CD14-positive monocyte (primary cell): ENCODE data around the gene RPS19BP1. TPM values are rescaled to one million over a fixed set of nuclear protein-coding genes. Genes with fewer than 3 reads are reported as not detected.
A peak's percentile ranks its signal among the peaks of the same experiment; 100 is the strongest.

Source experiments
- DNase-seq, 3 donors: peaks; one replicate each; pipeline ENCODE4 v3.0.0-alpha.2; 2011 to 2022
- H2AFZ ChIP-seq: 2 replicates; pipeline ENCODE4 v1.6.0; 2012; ENCODE audit warnings: mild to moderate bottlenecking, low read depth, low read length, inconsistent platforms; ENCODE audit not compliant: insufficient read depth, poor library complexity, severe bottlenecking
- H3K27ac ChIP-seq, 2 donors: 1 replicate in 1 of 2; 2 replicates in 1 of 2; pipeline ENCODE4 v1.5.1; 2012 to 2013; ENCODE audit warnings: low read length in 2 of 2, control low read depth in 1 of 2, inconsistent platforms in 1 of 2, low read depth in 1 of 2, mild to moderate bottlenecking in 1 of 2
- H3K27me3 ChIP-seq, 2 donors: one replicate each; pipeline versions ENCODE4 v1.6.0 to v1.6.1; 2011 to 2013; ENCODE audit warnings: low read length in 2 of 2; ENCODE audit not compliant: control insufficient read depth in 2 of 2, insufficient read depth in 2 of 2
- H3K36me3 ChIP-seq, 2 donors: replicated peaks in 1 of 2; 1 replicate in 1 of 2; 2 replicates in 1 of 2; pipeline versions ENCODE4 v1.5.1 to v1.6.1; 2012 to 2013; ENCODE audit warnings: low read length in 2 of 2, control low read depth in 1 of 2, inconsistent platforms in 1 of 2, mild to moderate bottlenecking in 1 of 2; ENCODE audit not compliant: insufficient read depth in 2 of 2, control insufficient read depth in 1 of 2
- H3K4me1 ChIP-seq, 2 donors: 1 replicate in 1 of 2; 2 replicates in 1 of 2; pipeline versions ENCODE4 v1.5.1 to v1.6.1; 2012 to 2013; ENCODE audit warnings: low read length in 2 of 2, control low read depth in 1 of 2, inconsistent platforms in 1 of 2, mild to moderate bottlenecking in 1 of 2, moderate library complexity in 1 of 2; ENCODE audit not compliant: insufficient read depth in 2 of 2, control insufficient read depth in 1 of 2
- H3K4me2 ChIP-seq: replicated peaks from 2 replicates; pipeline ENCODE3; 2012; ENCODE audit warnings: low read length, moderate library complexity, mild to moderate bottlenecking; ENCODE audit not compliant: poor library complexity, severe bottlenecking; ENCODE audit errors: extremely low read depth
- H3K4me3 ChIP-seq, 3 experiments: fragments of 200-600 bp in 1 of 3; sonication (generic) in 1 of 3; replicated peaks in 1 of 3; 1 replicate in 2 of 3; 2 replicates in 1 of 3; pipeline ENCODE4 v1.5.1; 2011 to 2013; ENCODE audit warnings: low read length in 3 of 3, mild to moderate bottlenecking in 3 of 3, control low read depth in 2 of 3, low read depth in 2 of 3, inconsistent platforms in 1 of 3, moderate library complexity in 1 of 3
- H3K79me2 ChIP-seq: 2 replicates; pipeline ENCODE4 v1.6.0; 2012; ENCODE audit warnings: mild to moderate bottlenecking, control low read depth, inconsistent platforms, low read length, moderate library complexity; ENCODE audit not compliant: insufficient read depth
- H3K9ac ChIP-seq: 2 replicates; pipeline ENCODE4 v1.6.0; 2017; ENCODE audit warnings: low read length, mild to moderate bottlenecking; ENCODE audit not compliant: insufficient read depth, poor library complexity, severe bottlenecking
- H3K9me3 ChIP-seq, 2 donors: replicated peaks in 1 of 2; 1 replicate in 1 of 2; 2 replicates in 1 of 2; pipeline versions ENCODE4 v1.5.1 to v1.6.1; 2012 to 2013; ENCODE audit warnings: low read length in 2 of 2, control low read depth in 1 of 2; ENCODE audit not compliant: control insufficient read depth in 1 of 2, insufficient read depth in 1 of 2
- H4K20me1 ChIP-seq: 2 replicates; pipeline ENCODE4 v1.6.0; 2012; ENCODE audit warnings: mild to moderate bottlenecking, low read length, control low read depth, moderate library complexity; ENCODE audit not compliant: insufficient read depth
- H3K27ac Mint-ChIP-seq, 7 donors: one replicate each; pipeline ENCODE4 v1.8.0; 2020; ENCODE audit warnings: mild to moderate bottlenecking in 7 of 7, mixed read lengths in 7 of 7, moderate library complexity in 6 of 7, inconsistent platforms in 2 of 7
- H3K27me3 Mint-ChIP-seq, 3 donors: one replicate each; pipeline ENCODE4 v1.8.0; 2021 to 2022; ENCODE audit warnings: low read depth in 3 of 3, mild to moderate bottlenecking in 3 of 3, mixed read lengths in 3 of 3, moderate library complexity in 3 of 3, inconsistent platforms in 1 of 3
- H3K36me3 Mint-ChIP-seq, 2 donors: one replicate each; pipeline ENCODE4 v1.8.0; 2020; ENCODE audit warnings: mixed read lengths in 2 of 2, inconsistent platforms in 1 of 2, mild to moderate bottlenecking in 1 of 2
- H3K4me1 Mint-ChIP-seq: one replicate; pipeline ENCODE4 v1.8.0; 2020; ENCODE audit warnings: mild to moderate bottlenecking, mixed read lengths
- H3K4me3 Mint-ChIP-seq, 2 donors: one replicate each; pipeline ENCODE4 v1.8.0; 2020; ENCODE audit warnings: mild to moderate bottlenecking in 2 of 2, mixed read lengths in 2 of 2, moderate library complexity in 1 of 2
- H3K9me3 Mint-ChIP-seq, 7 donors: one replicate each; pipeline ENCODE4 v1.8.0; 2020 to 2022; ENCODE audit warnings: mixed read lengths in 7 of 7, mild to moderate bottlenecking in 6 of 7, moderate library complexity in 6 of 7, inconsistent platforms in 2 of 7
- WGBS: methylation state at CpG from one replicate; pipeline ENCODE4 v1.1.5; 2013; ENCODE audit warnings: missing lambda C conversion rate; ENCODE audit not compliant: insufficient coverage; 5-methylcytosine and 5-hydroxymethylcytosine counted together
- intact Hi-C, 2 donors: fragments of 100-400 bp; cut with micrococcal nuclease; formaldehyde crosslinking; loops; one replicate each; pipeline versions ENCODE4 v1.15.0 to v1.15.1; 2023
- polyA plus RNA-seq, 3 donors: library from polyadenylated mRNA; depleted of rRNA in 1 of 3; unstranded in 2 of 3; stranded (reverse) in 1 of 3; fragments of 300-500 nt in 2 of 3; fragments of >200 nt in 1 of 3; fragmentation: Illumina TruSeq in 2 of 3; gene quantifications; 1 replicate in 2 of 3; 2 replicates in 1 of 3; pipeline ENCODE4 v1.2.3, GENCODE V29; 2012 to 2021
- TF ChIP-seq, protein P1 (sequence below): fragments of 200-600 bp; IDR thresholded peaks from one replicate; pipeline ENCODE4 v1.8.0; 2022; ENCODE audit warnings: antibody characterized with exemption, mild to moderate bottlenecking

Gene RPS19BP1
- polyA plus RNA-seq, 3 donors = 59.9 to 106 (median 73.5) TPM

DNA sequence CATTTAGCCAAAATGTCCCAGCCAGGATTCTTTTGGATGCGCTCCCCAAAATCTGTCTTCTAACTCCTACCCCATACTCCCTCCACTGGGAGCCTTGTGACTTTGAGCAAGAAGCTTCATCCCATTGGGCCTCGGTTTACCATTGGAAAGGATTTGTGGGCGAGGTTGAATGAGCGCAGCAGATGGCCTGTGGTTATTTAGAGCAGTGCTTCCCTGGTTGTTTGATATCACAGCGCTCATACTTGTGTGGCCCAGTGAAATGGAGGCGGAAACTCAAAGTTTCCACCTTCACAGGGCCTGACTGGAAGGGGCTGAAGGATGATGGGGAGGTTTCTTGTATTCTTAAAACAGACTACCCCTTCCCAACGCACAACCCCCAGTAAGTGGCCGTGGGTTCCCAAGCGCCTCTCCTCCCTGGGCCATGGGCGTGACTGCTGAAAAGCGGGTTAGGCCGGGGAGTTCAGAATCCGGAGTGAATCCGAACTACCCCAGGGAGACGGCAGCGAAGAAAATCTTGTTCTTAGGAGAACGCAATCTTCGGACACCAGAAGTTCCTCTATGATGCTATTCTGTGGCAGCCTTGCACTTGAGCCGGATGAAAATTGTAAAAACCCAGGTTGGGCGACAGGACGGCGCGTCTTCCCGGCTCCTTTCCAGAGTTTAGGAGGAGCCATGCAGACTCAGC lies 13.4 kb downstream of the RPS19BP1 start:
- H3K27me3 ChIP-seq = no peaks in the 10 kb centered on the region
- H2AFZ ChIP-seq = peak overlapping the region; percentile 81
- Mint-ChIP-seq H3K36me3 (peaks cover 52 to 67% of the 10 kb centered on the region in 2 donors), H3K4me1 (peaks cover 48% of the 10 kb centered on the region), H3K27ac (peak overlapping the region; percentile 97 to 100 (median 99)), H3K4me3 (peak overlapping the region; percentile 90 to 92), H3K27me3 (peaks cover 0 to 7% (median 0%) of the 10 kb centered on the region in 3 donors), H3K9me3 (no peaks in the 10 kb centered on the region)
- peak overlapping the region; percentile 95 to 96 for H3K27ac ChIP-seq
- intact Hi-C loops = loop anchor here in 1 of 2 donors (2.0 kb wide), 1 partner anchor 14 kb away; the partner anchor contains the start of gene RPS19BP1
- no peaks in the 10 kb centered on the region for H3K9me3 ChIP-seq
- 5% methylated on average over 17 of the region's 24 CpGs for WGBS
- no peak for DNase-seq
- peak overlapping the region; percentile 84 for H3K4me2 ChIP-seq
- peak overlapping the region; percentile 88 to 98 (median 96) for H3K4me3 ChIP-seq
- peaks cover 45 to 48% of the 10 kb centered on the region in 2 donors for H3K4me1 ChIP-seq
- peaks cover 69% of the 10 kb centered on the region for H3K79me2 ChIP-seq
- peaks cover 51% of the 10 kb centered on the region for H4K20me1 ChIP-seq
- H3K36me3 ChIP-seq = peaks cover 57 to 64% of the 10 kb centered on the region in 2 donors
- TF ChIP-seq, protein P1, sequence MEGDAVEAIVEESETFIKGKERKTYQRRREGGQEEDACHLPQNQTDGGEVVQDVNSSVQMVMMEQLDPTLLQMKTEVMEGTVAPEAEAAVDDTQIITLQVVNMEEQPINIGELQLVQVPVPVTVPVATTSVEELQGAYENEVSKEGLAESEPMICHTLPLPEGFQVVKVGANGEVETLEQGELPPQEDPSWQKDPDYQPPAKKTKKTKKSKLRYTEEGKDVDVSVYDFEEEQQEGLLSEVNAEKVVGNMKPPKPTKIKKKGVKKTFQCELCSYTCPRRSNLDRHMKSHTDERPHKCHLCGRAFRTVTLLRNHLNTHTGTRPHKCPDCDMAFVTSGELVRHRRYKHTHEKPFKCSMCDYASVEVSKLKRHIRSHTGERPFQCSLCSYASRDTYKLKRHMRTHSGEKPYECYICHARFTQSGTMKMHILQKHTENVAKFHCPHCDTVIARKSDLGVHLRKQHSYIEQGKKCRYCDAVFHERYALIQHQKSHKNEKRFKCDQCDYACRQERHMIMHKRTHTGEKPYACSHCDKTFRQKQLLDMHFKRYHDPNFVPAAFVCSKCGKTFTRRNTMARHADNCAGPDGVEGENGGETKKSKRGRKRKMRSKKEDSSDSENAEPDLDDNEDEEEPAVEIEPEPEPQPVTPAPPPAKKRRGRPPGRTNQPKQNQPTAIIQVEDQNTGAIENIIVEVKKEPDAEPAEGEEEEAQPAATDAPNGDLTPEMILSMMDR = no peak
- H3K9ac ChIP-seq = peak overlapping the region; percentile 100

- TF ChIP-seq, protein P1 = no peak
- H3K9ac ChIP-seq = no peak overlapping the region
- peaks cover 40 to 46% of the 10 kb centered on the region in 2 donors for H3K4me1 ChIP-seq
- 0% methylated on average over 1 of the region's 5 CpGs for WGBS
- no peaks in the 10 kb centered on the region for H3K9me3 ChIP-seq
- DNase-seq = no peak
- intact Hi-C loops = loop anchor here in 1 of 2 donors (2.0 kb wide), 1 partner anchor 15 kb away; the partner anchor contains the start of gene RPS19BP1
- Mint-ChIP-seq H3K4me3 (peak overlapping the region in 1 of 2 donors; percentile 90), H3K4me1 (peaks cover 44% of the 10 kb centered on the region), H3K9me3 (no peaks in the 10 kb centered on the region), H3K27ac (peak overlapping the region in 2 of 7 donors; percentile 20 to 99), H3K36me3 (peaks cover 57 to 67% of the 10 kb centered on the region in 2 donors), H3K27me3 (peaks cover 0 to 7% (median 0%) of the 10 kb centered on the region in 3 donors)
- no peak overlapping the region for H2AFZ ChIP-seq
- peak overlapping the region in 1 of 2 donors; percentile 96 for H3K27ac ChIP-seq
- no peaks in the 10 kb centered on the region for H3K27me3 ChIP-seq
- peaks cover 68% of the 10 kb centered on the region for H3K79me2 ChIP-seq
- H4K20me1 ChIP-seq = peaks cover 47% of the 10 kb centered on the region
- peak overlapping the region in 1 of 3 experiments; percentile 96 for H3K4me3 ChIP-seq
- H3K36me3 ChIP-seq = peaks cover 59 to 64% of the 10 kb centered on the region in 2 donors
- H3K4me2 ChIP-seq = no peak overlapping the region
Measured at GRCh38 chr22:39518144-39518786, 14.3 kb downstream of the RPS19BP1 start.
